IPS-15b (cell line): ENCODE data around the gene MEIS2.

ENCODE experiments used
- H3K27me3 ChIP-seq: one replicate; pipeline ENCODE4 v1.6.1; 2013; ENCODE audit warnings: low read length; ENCODE audit not compliant: control insufficient read depth, insufficient read depth
- H3K36me3 ChIP-seq: one replicate; pipeline ENCODE4 v1.6.1; 2013; ENCODE audit warnings: low read length; ENCODE audit not compliant: control insufficient read depth, insufficient read depth
- H3K4me1 ChIP-seq: one replicate; pipeline ENCODE4 v1.6.1; 2013; ENCODE audit warnings: mild to moderate bottlenecking, low read length; ENCODE audit not compliant: control insufficient read depth, insufficient read depth
- H3K4me3 ChIP-seq: one replicate; pipeline ENCODE4 v1.5.1; 2013; ENCODE audit warnings: low read depth, low read length
- H3K9ac ChIP-seq: one replicate; pipeline ENCODE4 v1.6.1; 2013; ENCODE audit warnings: low read depth, mild to moderate bottlenecking, low read length
- H3K9me3 ChIP-seq: one replicate; pipeline ENCODE4 v1.6.1; 2013; ENCODE audit warnings: mild to moderate bottlenecking, low read length; ENCODE audit not compliant: control insufficient read depth, insufficient read depth

MEIS2 gene

DNA sequence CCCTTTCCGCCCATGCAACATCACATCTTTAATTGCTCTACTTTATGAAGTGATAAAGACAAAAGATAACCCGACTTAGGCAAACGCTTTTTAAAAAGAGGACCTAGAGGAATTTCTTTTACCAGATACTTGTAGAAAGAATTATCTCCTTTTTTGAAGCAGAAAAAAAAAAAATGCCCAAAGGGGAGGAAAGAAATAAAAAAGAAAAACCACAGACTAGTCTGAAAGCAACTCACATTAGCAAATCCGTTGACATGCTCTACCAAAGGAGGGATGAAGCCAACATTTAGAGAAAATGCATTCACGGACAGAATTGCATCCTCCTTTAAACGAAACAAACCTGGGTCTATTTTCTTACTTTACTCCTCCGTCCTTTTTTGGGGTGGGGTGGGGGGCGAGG is 213.6 kb downstream of the MEIS2 start:
- no peaks in the 10 kb centered on the region for H3K9me3 ChIP-seq
- H3K27me3 ChIP-seq: peaks cover 98% of the 10 kb centered on the region
- no peaks in the 10 kb centered on the region for H3K36me3 ChIP-seq
- H3K9ac ChIP-seq: no peak overlapping the region
- peaks cover 25% of the 10 kb centered on the region for H3K4me1 ChIP-seq
- no peak overlapping the region for H3K4me3 ChIP-seq

DNA sequence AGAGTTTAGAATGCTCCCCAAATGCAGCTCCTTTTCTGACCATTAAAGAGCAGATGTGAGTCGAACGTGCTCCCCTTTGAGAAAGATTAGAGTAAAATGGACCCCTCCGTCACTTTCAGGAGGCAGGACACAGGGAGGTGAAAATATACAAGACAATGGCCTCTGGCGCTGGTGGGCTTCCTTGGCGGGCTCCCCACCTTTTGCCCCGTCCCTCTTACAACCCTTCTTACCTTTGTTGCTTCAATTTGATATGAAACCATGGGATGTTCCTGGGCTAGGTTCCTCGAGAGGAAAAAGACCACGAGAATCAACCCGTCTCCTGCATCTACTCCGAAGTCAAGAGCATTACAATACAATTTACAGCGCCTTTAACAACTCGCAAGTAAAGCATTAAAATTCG is 214.2 kb downstream of the MEIS2 start:
- Histone ChIP-seq H3K9ac (no peak overlapping the region), H3K4me3 (peak overlapping the region; percentile 27), H3K27me3 (peaks cover 98% of the 10 kb centered on the region)

GRCh38 chr15:36885771-36886170 is 214.6 kb downstream of the MEIS2 start:
- no peaks in the 10 kb centered on the region for H3K9me3 ChIP-seq
- no peaks in the 10 kb centered on the region for H3K36me3 ChIP-seq
- H3K4me3 ChIP-seq: peak overlapping the region; percentile 27
- peaks cover 25% of the 10 kb centered on the region for H3K4me1 ChIP-seq
- peaks cover 99% of the 10 kb centered on the region for H3K27me3 ChIP-seq
- no peak overlapping the region for H3K9ac ChIP-seq

More for the DNA sequence above, 214.2 kb downstream of the MEIS2 start:
- Histone ChIP-seq H3K9me3 (no peaks in the 10 kb centered on the region), H3K36me3 (no peaks in the 10 kb centered on the region), H3K4me1 (peaks cover 25% of the 10 kb centered on the region)

GRCh38 chr15:36884936-36885635 is 215.3 kb downstream of the MEIS2 start:
- Histone ChIP-seq H3K9me3 (no peaks in the 10 kb centered on the region), H3K9ac (no peak overlapping the region), H3K36me3 (no peaks in the 10 kb centered on the region), H3K4me3 (no peak overlapping the region), H3K27me3 (peaks cover 99% of the 10 kb centered on the region), H3K4me1 (peaks cover 24% of the 10 kb centered on the region)

- H3K4me3 ChIP-seq: no peak overlapping the region
- H3K4me1 ChIP-seq: peaks cover 28% of the 10 kb centered on the region
- peaks cover 99% of the 10 kb centered on the region for H3K27me3 ChIP-seq
- no peaks in the 10 kb centered on the region for H3K9me3 ChIP-seq
- no peak overlapping the region for H3K9ac ChIP-seq
- H3K36me3 ChIP-seq: no peaks in the 10 kb centered on the region
Measured at GRCh38 chr15:36884518-36884875, 215.9 kb downstream of the MEIS2 start.

DNA sequence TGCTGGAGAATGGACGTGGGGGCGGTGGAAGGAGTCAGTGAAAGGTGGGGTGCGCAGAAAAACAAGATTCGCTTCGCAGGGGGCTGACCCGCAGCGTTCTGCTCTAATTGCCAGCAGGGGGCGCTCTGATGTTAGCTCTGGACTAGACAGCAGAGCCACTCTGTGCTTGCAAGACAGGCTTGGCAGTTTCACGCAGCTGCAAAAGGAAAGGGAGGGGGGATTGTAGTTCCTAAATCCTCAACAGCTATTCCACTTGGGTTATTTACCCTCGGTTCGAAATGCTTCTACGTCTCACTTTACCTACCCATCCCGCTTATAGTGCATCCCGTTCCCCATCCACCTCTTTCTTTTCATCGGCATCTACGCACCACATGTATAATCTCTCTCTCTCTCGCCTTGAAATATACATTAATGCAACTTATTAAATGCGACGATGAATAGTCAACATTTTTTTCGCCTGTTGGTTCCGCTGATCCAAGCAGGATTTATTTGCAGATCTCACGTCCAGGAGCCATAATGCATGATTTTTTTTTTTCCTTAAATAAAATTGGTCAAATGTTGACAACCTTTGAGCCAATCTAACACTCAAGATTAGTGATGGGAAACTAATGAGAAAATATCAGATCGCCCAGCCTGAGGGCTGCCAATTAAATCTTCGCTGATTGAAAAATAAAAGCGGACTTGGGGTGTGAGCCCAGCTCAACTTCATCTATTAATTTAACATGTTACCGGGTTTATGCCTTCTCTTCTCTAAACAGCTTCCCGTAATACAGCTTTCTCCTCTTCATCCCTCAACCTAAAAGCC is 216.4 kb downstream of the MEIS2 start:
- Histone ChIP-seq H3K4me1 (peaks cover 34% of the 10 kb centered on the region), H3K36me3 (no peaks in the 10 kb centered on the region), H3K27me3 (peaks cover 99% of the 10 kb centered on the region), H3K4me3 (peak overlapping the region; percentile 30), H3K9me3 (no peaks in the 10 kb centered on the region), H3K9ac (no peak overlapping the region)

- Histone ChIP-seq H3K27me3 (peaks cover 97% of the 10 kb centered on the region), H3K4me3 (peak overlapping the region; percentile 0), H3K36me3 (no peaks in the 10 kb centered on the region), H3K9ac (no peak overlapping the region), H3K4me1 (peaks cover 36% of the 10 kb centered on the region), H3K9me3 (no peaks in the 10 kb centered on the region)
Measured at GRCh38 chr15:36882487-36883131, 217.7 kb downstream of the MEIS2 start.

DNA sequence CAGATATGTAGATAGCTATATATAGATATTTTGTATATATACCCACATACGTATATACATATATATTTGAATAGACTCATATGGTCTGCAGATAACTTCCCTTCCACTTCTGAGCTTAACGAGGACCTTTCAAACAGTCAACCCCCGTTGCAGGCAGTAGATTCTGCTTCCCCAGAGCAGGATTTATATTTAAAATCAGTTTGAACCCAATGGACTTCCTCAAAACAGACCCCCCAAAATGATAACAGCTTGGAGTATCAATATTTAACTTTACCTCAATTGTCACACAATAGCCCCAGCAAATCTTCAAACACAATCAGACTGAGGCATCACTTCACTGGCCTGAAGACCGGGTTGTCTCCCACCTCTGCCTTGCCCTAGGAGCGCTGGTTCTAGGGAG is 218.3 kb downstream of the MEIS2 start:
- H3K4me3 ChIP-seq: peak overlapping the region; percentile 0
- no peaks in the 10 kb centered on the region for H3K36me3 ChIP-seq
- H3K9ac ChIP-seq: no peak overlapping the region
- peaks cover 94% of the 10 kb centered on the region for H3K27me3 ChIP-seq
- H3K4me1 ChIP-seq: peaks cover 36% of the 10 kb centered on the region
- no peaks in the 10 kb centered on the region for H3K9me3 ChIP-seq

- peaks cover 93% of the 10 kb centered on the region for H3K27me3 ChIP-seq
- H3K4me3 ChIP-seq: no peak overlapping the region
- no peak overlapping the region for H3K9ac ChIP-seq
- no peaks in the 10 kb centered on the region for H3K36me3 ChIP-seq
- peaks cover 36% of the 10 kb centered on the region for H3K4me1 ChIP-seq
- no peaks in the 10 kb centered on the region for H3K9me3 ChIP-seq
Measured at GRCh38 chr15:36881516-36881915, 218.8 kb downstream of the MEIS2 start.

DNA sequence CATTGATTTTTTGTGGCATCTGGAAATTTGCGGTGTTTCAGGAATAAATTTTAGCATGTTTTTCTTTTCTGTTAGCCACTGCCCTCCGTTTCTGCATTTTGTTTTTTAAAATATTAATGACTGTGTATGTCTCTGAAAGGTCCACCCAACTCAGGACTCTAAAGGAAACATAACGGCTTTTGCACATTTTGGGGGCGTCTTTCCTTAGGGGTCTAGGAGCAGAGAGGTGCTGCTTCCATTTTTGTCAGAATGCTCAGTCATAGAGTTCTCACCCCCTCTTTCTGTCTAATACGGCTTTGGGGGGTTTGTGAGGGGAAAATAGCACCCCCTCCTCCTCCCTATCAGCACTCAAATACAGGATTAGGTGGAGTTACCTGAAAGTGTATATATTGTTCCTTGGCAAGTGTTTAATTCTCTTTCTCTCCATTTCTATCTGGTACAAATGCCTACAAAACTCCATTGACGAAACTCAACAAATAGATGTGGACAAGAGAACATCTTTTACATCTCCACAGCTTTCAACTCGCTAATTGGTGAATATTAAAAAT is 219.4 kb downstream of the MEIS2 start:
- peaks cover 93% of the 10 kb centered on the region for H3K27me3 ChIP-seq
- no peaks in the 10 kb centered on the region for H3K36me3 ChIP-seq
- H3K4me1 ChIP-seq: peaks cover 35% of the 10 kb centered on the region
- H3K4me3 ChIP-seq: peak overlapping the region; percentile 53
- no peaks in the 10 kb centered on the region for H3K9me3 ChIP-seq
- H3K9ac ChIP-seq: no peak overlapping the region

- H3K36me3 ChIP-seq: no peaks in the 10 kb centered on the region
- peak overlapping the region; percentile 53 for H3K4me3 ChIP-seq
- H3K4me1 ChIP-seq: peaks cover 29% of the 10 kb centered on the region
- H3K9ac ChIP-seq: no peak overlapping the region
- no peaks in the 10 kb centered on the region for H3K9me3 ChIP-seq
- peaks cover 93% of the 10 kb centered on the region for H3K27me3 ChIP-seq
Measured at GRCh38 chr15:36880224-36880912, 220.0 kb downstream of the MEIS2 start.
